Testis (tissue), 3 donors: ENCODE measurements around the gene FOXC1. TPM values are rescaled to one million over a fixed set of nuclear protein-coding genes. Genes with fewer than 3 reads are reported as not detected.

Experiments
- DNase-seq: peaks from one replicate; pipeline ENCODE4 v3.0.0-alpha.2; 2019
- H3K27ac ChIP-seq, 2 donors: fragments of 200-600 bp; sonication (generic); one replicate each; pipeline ENCODE4 v1.5.1; 2019
- H3K27me3 ChIP-seq: fragments of 200-600 bp; sonication (generic); one replicate; pipeline ENCODE4 v1.5.1; 2019
- H3K36me3 ChIP-seq: fragments of 200-600 bp; sonication (generic); one replicate; pipeline ENCODE4 v1.5.1; 2017; ENCODE audit warnings: low read depth; ENCODE audit errors: missing control alignments
- H3K4me1 ChIP-seq: fragments of 200-600 bp; sonication (generic); one replicate; pipeline ENCODE4 v1.5.1; 2019
- H3K4me3 ChIP-seq, 2 donors: fragments of 200-600 bp; sonication (generic); one replicate each; pipeline ENCODE4 v1.5.1; 2017 to 2019
- H3K9me3 ChIP-seq: fragments of 200-600 bp; sonication (generic); one replicate; pipeline ENCODE4 v1.5.1; 2017
- CTCF ChIP-seq, 3 experiments: fragments of 450-650 bp in 2 of 3; fragments of 200-600 bp in 1 of 3; sonication (generic) in 1 of 3; IDR thresholded peaks; one replicate each; pipeline ENCODE4 v1.5.1; 2016 to 2019; ENCODE audit warnings: antibody characterized with exemption in 3 of 3, mild to moderate bottlenecking in 2 of 3, moderate library complexity in 1 of 3
- POLR2A ChIP-seq: fragments of 450-650 bp; IDR thresholded peaks from one replicate; pipeline ENCODE4 v1.6.1; 2017; ENCODE audit warnings: antibody characterized with exemption, mild to moderate bottlenecking, moderate library complexity
- WGBS, 2 donors: methylation state at CpG; one replicate each; pipeline ENCODE4 v1.1.5; 2018; 5-methylcytosine and 5-hydroxymethylcytosine counted together
- intact Hi-C: fragments of 100-400 bp; cut with DNase I; formaldehyde crosslinking; loops from one replicate; pipeline ENCODE4 v1.15.1; 2023; ENCODE audit warnings: low total_unique reads
- polyA plus RNA-seq: library from polyadenylated mRNA; stranded (reverse); fragments of 350-450 nt; fragmentation: Illumina TruSeq; extraction: RNeasy Lipid Tissue Mini Kit (QIAGEN cat#74804); gene quantifications from one replicate; pipeline ENCODE4 v1.2.3, GENCODE V29; 2014; ENCODE audit warnings: low read depth, low replicate concordance; ENCODE audit not compliant: insufficient read depth
- total RNA-seq, 2 donors: library from RNA; depleted of rRNA; stranded (reverse); fragments of >200 nt; gene quantifications; one replicate each; pipeline ENCODE4 v1.2.3, GENCODE V29; 2016

The FOXC1 gene
- total and polyA plus RNA-seq, 3 donors from 2014 or later = 4.7 to 10.6 (median 9.4) TPM

- no peaks in the 10 kb centered on the region for H3K9me3 ChIP-seq
- H3K27me3 ChIP-seq = no peaks in the 10 kb centered on the region
- no peak for DNase-seq
- WGBS, 2 donors = 93 to 96% methylated on average over 4 of the region's 4 CpGs
- no peak for TF ChIP-seq POLR2A
- no peak for TF ChIP-seq CTCF (IDR thresholded peaks at IDR 0.05)
- H3K36me3 ChIP-seq = no peaks in the 10 kb centered on the region
- H3K4me3 ChIP-seq = no peak overlapping the region
- intact Hi-C loops = no loop called here
- H3K27ac ChIP-seq = no peak overlapping the region
- H3K4me1 ChIP-seq = no peaks in the 10 kb centered on the region
Measured at GRCh38 chr6:1631251-1631650, 21.5 kb downstream of the FOXC1 start.

- Histone ChIP-seq H3K27ac (no peak overlapping the region), H3K36me3 (no peaks in the 10 kb centered on the region), H3K4me3 (no peak overlapping the region), H3K27me3 (no peaks in the 10 kb centered on the region), H3K4me1 (no peaks in the 10 kb centered on the region), H3K9me3 (no peaks in the 10 kb centered on the region)
- intact Hi-C loops = no loop called here
- no peak for DNase-seq
- TF ChIP-seq CTCF (IDR thresholded peaks at IDR 0.05) = no peak
- no peak for TF ChIP-seq POLR2A
- 91 to 96% methylated on average over 11 to 16 of the region's 16 CpGs for WGBS, 2 donors
Measured at GRCh38 chr6:1633366-1634021, 23.8 kb downstream of the FOXC1 start.

GRCh38 chr6:1634081-1634480 is 24.4 kb downstream of the FOXC1 start:
- no peaks in the 10 kb centered on the region for H3K36me3 ChIP-seq
- intact Hi-C loops = no loop called here
- TF ChIP-seq CTCF (IDR thresholded peaks at IDR 0.05) = no peak
- TF ChIP-seq POLR2A = no peak
- H3K27me3 ChIP-seq = no peaks in the 10 kb centered on the region
- H3K27ac ChIP-seq = no peak overlapping the region
- no peak overlapping the region for H3K4me3 ChIP-seq
- 89 to 97% methylated on average over 4 of the region's 4 CpGs for WGBS, 2 donors
- no peak for DNase-seq
- no peaks in the 10 kb centered on the region for H3K9me3 ChIP-seq
- H3K4me1 ChIP-seq = no peaks in the 10 kb centered on the region

- Histone ChIP-seq H3K27ac (no peak overlapping the region), H3K4me3 (no peak overlapping the region), H3K9me3 (no peaks in the 10 kb centered on the region), H3K36me3 (no peaks in the 10 kb centered on the region), H3K27me3 (no peaks in the 10 kb centered on the region), H3K4me1 (no peaks in the 10 kb centered on the region)
- intact Hi-C loops = no loop called here
- WGBS, 2 donors = 85 to 94% methylated on average over 23 of the region's 23 CpGs
- TF ChIP-seq POLR2A (no peak), CTCF (IDR thresholded peaks at IDR 0.05) (no peak)
- no peak for DNase-seq
Measured at GRCh38 chr6:1635305-1636010, 25.7 kb downstream of the FOXC1 start.
